OCI-LY7 (cell line): ENCODE results near the gene MAP3K14. TPM values are rescaled to one million over a fixed set of nuclear protein-coding genes. Genes with fewer than 3 reads are reported as not detected.

Experiments
- BruUV-seq: library from RNA; stranded (reverse); fragments of 400-500 nt; replicated peaks from 2 replicates; lab custom pipeline; 2021; lab: Mats Ljungman, UMichigan
- CTCF ChIA-PET: fragments of 300-600 bp; sonication (Branson Sonifier 250); formaldehyde crosslinking; loops from one replicate; lab custom pipeline; 2022; ENCODE audit warnings: antibody characterized with exemption; ENCODE audit not compliant: unreplicated experiment; lab: Charles Lee
- POLR2A ChIA-PET: fragments of 300-600 bp; sonication (Branson Sonifier 250); formaldehyde crosslinking; loops from one replicate; lab custom pipeline; 2022; ENCODE audit warnings: antibody characterized with exemption; lab: Charles Lee
- DNase-seq: peaks from one replicate; pipeline ENCODE4 v3.0.0-alpha.2; 2015; ENCODE audit warnings: low spot score
- H2AFZ ChIP-seq: fragments of 200-600 bp; sonication (generic), shearing (Covaris generic); 2 replicates; pipeline ENCODE4 v1.6.1; 2014; ENCODE audit warnings: mild to moderate bottlenecking, antibody characterized with exemption, low read length, moderate library complexity
- H3K27ac ChIP-seq: fragments of 200-600 bp; sonication (generic); 2 replicates; pipeline ENCODE4 v1.5.1; 2014; ENCODE audit warnings: mixed run types, low read depth, mild to moderate bottlenecking, moderate library complexity, low read length, inconsistent platforms; ENCODE audit not compliant: poor library complexity, severe bottlenecking
- H3K36me3 ChIP-seq: fragments of 200-600 bp; sonication (generic); 2 replicates; pipeline ENCODE4 v1.6.1; 2014; ENCODE audit warnings: mild to moderate bottlenecking, antibody characterized with exemption, low read length, moderate library complexity, mixed read lengths; ENCODE audit not compliant: insufficient read depth
- H3K4me1 ChIP-seq: fragments of 200-600 bp; sonication (generic); 2 replicates; pipeline ENCODE4 v1.5.1; 2014; ENCODE audit warnings: mild to moderate bottlenecking, low read length; ENCODE audit not compliant: insufficient read depth, poor library complexity, severe bottlenecking
- H3K4me2 ChIP-seq: fragments of 200-600 bp; sonication (generic); 2 replicates; pipeline ENCODE4 v1.6.1; 2014; ENCODE audit warnings: mild to moderate bottlenecking, low read length
- H3K4me3 ChIP-seq: fragments of 200-600 bp; sonication (generic); 2 replicates; pipeline ENCODE4 v1.5.1; 2014; ENCODE audit warnings: mild to moderate bottlenecking, low read depth, low read length; ENCODE audit not compliant: poor library complexity, severe bottlenecking
- H3K79me2 ChIP-seq: fragments of 200-600 bp; sonication (generic); 2 replicates; pipeline ENCODE4 v1.6.1; 2016; ENCODE audit warnings: low read depth, mild to moderate bottlenecking, low read length, moderate library complexity, mixed read lengths; ENCODE audit not compliant: insufficient read depth
- H3K9me2 ChIP-seq: fragments of 200-600 bp; sonication (generic); 2 replicates; pipeline ENCODE4 v1.6.1; 2016; ENCODE audit warnings: mild to moderate bottlenecking, low read length, mixed read lengths; ENCODE audit not compliant: insufficient read depth
- H3K9me3 ChIP-seq: fragments of 200-600 bp; sonication (generic); 2 replicates; pipeline ENCODE4 v1.6.1; 2014; ENCODE audit warnings: mild to moderate bottlenecking, mixed run types, low read length, mixed read lengths
- H4K20me1 ChIP-seq: fragments of 200-600 bp; sonication (generic); 2 replicates; pipeline ENCODE4 v1.6.1; 2014; ENCODE audit warnings: mild to moderate bottlenecking, antibody characterized with exemption, low read length, moderate library complexity, mixed read lengths; ENCODE audit not compliant: insufficient read depth
- EZH2phosphoT487 ChIP-seq: fragments of 200-600 bp; sonication (generic); IDR thresholded peaks from 2 replicates; pipeline ENCODE4 v1.6.1; 2018; ENCODE audit warnings: low read depth, borderline replicate concordance, mild to moderate bottlenecking, mixed run types, antibody characterized with exemption, low read length, moderate library complexity, mixed read lengths
- intact Hi-C: fragments of 100-400 bp; cut with micrococcal nuclease; formaldehyde crosslinking; loops from one replicate; pipeline ENCODE4 v1.10.0; 2022; ENCODE audit not compliant: unreplicated experiment
- total RNA-seq, 2 experiments: library from RNA; depleted of rRNA in 1 of 2; stranded (reverse); fragments of >200 nt in 1 of 2; shearing (Covaris generic) in 1 of 2; gene quantifications; 2 replicates each; pipeline ENCODE4 v1.2.3, GENCODE V29; 2014 to 2022
- TF ChIP-seq, protein P1 (sequence below): fragments of 200-600 bp; sonication (generic); conservative IDR thresholded peaks from 2 replicates; pipeline ENCODE4 v1.5.1; 2014; ENCODE audit warnings: mild to moderate bottlenecking, antibody characterized with exemption, low read length, moderate library complexity, mixed read lengths

MAP3K14 gene
- total RNA-seq, 2 experiments from 2014 or later = 12.3 to 21.2 TPM

DNA sequence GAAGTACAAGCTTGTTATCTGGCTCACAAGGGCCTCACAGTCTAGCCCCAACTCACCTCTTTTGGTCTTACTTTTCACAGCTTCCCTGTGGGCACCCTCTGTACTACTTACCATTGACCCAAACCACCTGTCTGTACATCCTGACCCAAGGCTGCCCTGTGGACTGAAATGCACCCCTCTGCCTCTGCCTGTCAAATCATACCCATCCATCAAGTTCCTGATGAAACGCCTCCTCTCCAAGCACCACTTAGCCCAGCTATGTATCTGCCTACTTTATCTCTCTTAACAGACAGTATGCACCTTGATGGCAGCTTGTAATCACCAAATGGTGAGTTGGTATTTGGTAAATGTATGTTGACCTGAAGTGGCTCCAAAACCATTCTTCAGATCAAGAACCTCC is 7.5 kb upstream of the MAP3K14 start:
- intact Hi-C loops = no loop called here
- H3K9me3 ChIP-seq = no peaks in the 10 kb centered on the region
- TF ChIP-seq, protein P1, sequence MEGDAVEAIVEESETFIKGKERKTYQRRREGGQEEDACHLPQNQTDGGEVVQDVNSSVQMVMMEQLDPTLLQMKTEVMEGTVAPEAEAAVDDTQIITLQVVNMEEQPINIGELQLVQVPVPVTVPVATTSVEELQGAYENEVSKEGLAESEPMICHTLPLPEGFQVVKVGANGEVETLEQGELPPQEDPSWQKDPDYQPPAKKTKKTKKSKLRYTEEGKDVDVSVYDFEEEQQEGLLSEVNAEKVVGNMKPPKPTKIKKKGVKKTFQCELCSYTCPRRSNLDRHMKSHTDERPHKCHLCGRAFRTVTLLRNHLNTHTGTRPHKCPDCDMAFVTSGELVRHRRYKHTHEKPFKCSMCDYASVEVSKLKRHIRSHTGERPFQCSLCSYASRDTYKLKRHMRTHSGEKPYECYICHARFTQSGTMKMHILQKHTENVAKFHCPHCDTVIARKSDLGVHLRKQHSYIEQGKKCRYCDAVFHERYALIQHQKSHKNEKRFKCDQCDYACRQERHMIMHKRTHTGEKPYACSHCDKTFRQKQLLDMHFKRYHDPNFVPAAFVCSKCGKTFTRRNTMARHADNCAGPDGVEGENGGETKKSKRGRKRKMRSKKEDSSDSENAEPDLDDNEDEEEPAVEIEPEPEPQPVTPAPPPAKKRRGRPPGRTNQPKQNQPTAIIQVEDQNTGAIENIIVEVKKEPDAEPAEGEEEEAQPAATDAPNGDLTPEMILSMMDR = no peak
- no peak for TF ChIP-seq EZH2phosphoT487
- POLR2A ChIA-PET = interaction anchor here (0.5 kb wide), 1 partner anchor 175 kb away, joined by 3 read pairs; no protein-coding TSS in a partner anchor
- no peaks in the 10 kb centered on the region for H4K20me1 ChIP-seq
- BruUV-seq = no TSS peak
- H3K79me2 ChIP-seq = no peaks in the 10 kb centered on the region
- H3K4me1 ChIP-seq = no peaks in the 10 kb centered on the region
- no peak overlapping the region for H3K27ac ChIP-seq
- CTCF ChIA-PET = interaction anchor here (0.7 kb wide), 1 partner anchor 70 kb away, joined by 3 read pairs; no protein-coding TSS in a partner anchor
- H3K36me3 ChIP-seq = no peaks in the 10 kb centered on the region
- no peak overlapping the region for H3K4me2 ChIP-seq
- no peaks in the 10 kb centered on the region for H3K9me2 ChIP-seq
- DNase-seq = no peak
- H2AFZ ChIP-seq = no peak overlapping the region
- no peak overlapping the region for H3K4me3 ChIP-seq

DNA sequence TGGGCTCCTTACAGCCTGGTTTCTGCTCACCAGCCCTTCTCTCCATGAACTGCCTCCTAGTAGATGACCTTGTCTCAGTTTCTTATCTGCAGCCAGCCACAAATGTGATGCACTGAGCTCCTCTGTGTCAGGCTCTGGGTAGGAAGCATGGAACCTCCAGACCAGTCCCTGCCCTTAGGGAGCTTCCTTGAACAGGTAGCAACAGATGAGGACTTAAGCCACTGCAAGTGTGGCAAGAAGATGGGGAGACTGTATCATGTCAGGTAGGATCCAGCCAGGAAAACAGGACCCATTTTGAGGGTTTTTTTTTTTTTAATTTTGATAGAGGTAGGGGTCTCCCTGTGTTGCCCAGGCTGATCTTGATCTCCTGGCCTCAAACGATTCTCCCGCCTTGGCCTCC is 5.3 kb upstream of the MAP3K14 start:
- DNase-seq = no peak
- Histone ChIP-seq H3K4me3 (no peak overlapping the region), H3K27ac (no peak overlapping the region), H3K4me1 (peaks cover 13% of the 10 kb centered on the region), H3K79me2 (no peaks in the 10 kb centered on the region), H2AFZ (no peak overlapping the region), H3K4me2 (no peak overlapping the region), H3K9me2 (no peaks in the 10 kb centered on the region), H3K9me3 (no peaks in the 10 kb centered on the region), H4K20me1 (no peaks in the 10 kb centered on the region), H3K36me3 (no peaks in the 10 kb centered on the region)
- no peak for TF ChIP-seq EZH2phosphoT487
- TF ChIP-seq, protein P1 = no peak
- no TSS peak for BruUV-seq
- CTCF ChIA-PET = no interaction called here
- intact Hi-C loops = no loop called here
- POLR2A ChIA-PET = no interaction called here

DNA sequence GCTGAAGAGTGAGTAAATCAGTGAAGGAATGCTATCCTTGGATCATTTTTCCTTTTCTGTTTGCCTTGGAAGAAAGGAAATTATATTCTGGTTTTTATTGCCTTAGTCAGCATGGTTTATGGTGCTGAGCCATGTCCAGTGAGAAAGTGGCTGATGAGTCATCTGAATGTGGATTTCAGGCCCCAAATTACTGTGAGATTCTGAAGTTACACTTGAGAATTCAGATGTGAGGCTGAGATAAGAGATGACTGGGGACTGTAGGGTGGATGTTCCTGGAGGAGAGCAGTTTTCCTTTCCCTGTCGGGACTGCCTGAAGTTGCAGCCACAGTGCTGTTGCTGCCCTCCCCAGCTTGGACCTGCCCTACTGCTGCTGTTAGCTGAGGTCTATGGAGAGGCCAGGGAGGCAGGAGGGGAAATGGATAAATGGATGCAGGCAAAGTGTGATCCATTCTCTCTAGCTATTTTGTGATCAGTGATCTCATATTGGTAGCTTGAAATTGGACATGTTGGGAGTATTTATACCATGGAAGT is 4.2 kb upstream of the MAP3K14 start:
- H3K4me3 ChIP-seq = no peak overlapping the region
- peaks cover 13% of the 10 kb centered on the region for H3K4me1 ChIP-seq
- DNase-seq = no peak
- BruUV-seq = no TSS peak
- no peak overlapping the region for H2AFZ ChIP-seq
- TF ChIP-seq, protein P1 = no peak
- no peak for TF ChIP-seq EZH2phosphoT487
- CTCF ChIA-PET = no interaction called here
- no peaks in the 10 kb centered on the region for H3K36me3 ChIP-seq
- peaks cover under 1% of the 10 kb centered on the region; the same call in 1 of the 2 replicates for H4K20me1 ChIP-seq
- no peak overlapping the region for H3K27ac ChIP-seq
- no peaks in the 10 kb centered on the region for H3K9me3 ChIP-seq
- H3K9me2 ChIP-seq = no peaks in the 10 kb centered on the region
- H3K4me2 ChIP-seq = no peak overlapping the region
- intact Hi-C loops = no loop called here
- peaks cover 4% of the 10 kb centered on the region; the same call in 1 of the 2 replicates for H3K79me2 ChIP-seq
- POLR2A ChIA-PET = no interaction called here
